ENCODE measurements around the gene RFX3.

The RFX3 gene

GRCh38 chr9:3193791-3194190, 332.0 kb downstream of the RFX3 start:
- H3K27me3 ChIP-seq (ENCODE audit: low read depth): 0 out of 2 replicates have a peak, but pooled peaks cover 7% of the 10 kb centered on the region
- in situ Hi-C loops (cut with MboI; ENCODE audit: low sequenced_read_pairs): no loop called here

GRCh38 chr9:3191715-3192114, 334.1 kb downstream of the RFX3 start:
- H3K4me3 ChIP-seq: no peak overlapping the region
- no peak for DNase-seq (ENCODE audit: low spot score in 2 of 2)
- H3K9me3 ChIP-seq: no peaks in the 10 kb centered on the region
- peaks cover 21% of the 10 kb centered on the region; the same call in 1 of the 2 replicates for H3K27me3 ChIP-seq (ENCODE audit: low read depth)
- in situ Hi-C loops (cut with MboI; ENCODE audit: low sequenced_read_pairs): no loop called here
- no peaks in the 10 kb centered on the region for H3K36me3 ChIP-seq (replicated peaks)
- H3K4me1 ChIP-seq: no peaks in the 10 kb centered on the region

More at GRCh38 chr9:3193791-3194190, 332.0 kb downstream of the RFX3 start:
- no peaks in the 10 kb centered on the region for H3K9me3 ChIP-seq
- no peak for DNase-seq (ENCODE audit: low spot score in 2 of 2)
- H3K4me3 ChIP-seq: no peak overlapping the region
- no peaks in the 10 kb centered on the region for H3K36me3 ChIP-seq (replicated peaks)
- H3K4me1 ChIP-seq: no peaks in the 10 kb centered on the region

GRCh38 chr9:3189113-3189861, 336.5 kb downstream of the RFX3 start:
- in situ Hi-C loops (cut with MboI; ENCODE audit: low sequenced_read_pairs): loop anchor here (10.0 kb wide), 1 partner anchor 334 kb away; no protein-coding TSS in a partner anchor

GRCh38 chr9:3186751-3187150, 339.1 kb downstream of the RFX3 start:
- Histone ChIP-seq H3K4me1 (no peaks in the 10 kb centered on the region), H3K36me3 (replicated peaks) (no peaks in the 10 kb centered on the region), H3K9me3 (no peaks in the 10 kb centered on the region), H3K27me3 (ENCODE audit: low read depth) (peaks cover 27% of the 10 kb centered on the region), H3K4me3 (no peak overlapping the region)
- in situ Hi-C loops (cut with MboI; ENCODE audit: low sequenced_read_pairs): loop anchor here (10.0 kb wide), 1 partner anchor 332 kb away; no protein-coding TSS in a partner anchor
- DNase-seq (ENCODE audit: low spot score in 2 of 2): no peak

More at GRCh38 chr9:3189113-3189861, 336.5 kb downstream of the RFX3 start:
- no peak for DNase-seq (ENCODE audit: low spot score in 2 of 2)
- no peaks in the 10 kb centered on the region for H3K4me1 ChIP-seq
- H3K36me3 ChIP-seq (replicated peaks): no peaks in the 10 kb centered on the region
- peaks cover 27% of the 10 kb centered on the region; the same call in 1 of the 2 replicates for H3K27me3 ChIP-seq (ENCODE audit: low read depth)
- no peak overlapping the region for H3K4me3 ChIP-seq
- H3K9me3 ChIP-seq: no peaks in the 10 kb centered on the region

DNA sequence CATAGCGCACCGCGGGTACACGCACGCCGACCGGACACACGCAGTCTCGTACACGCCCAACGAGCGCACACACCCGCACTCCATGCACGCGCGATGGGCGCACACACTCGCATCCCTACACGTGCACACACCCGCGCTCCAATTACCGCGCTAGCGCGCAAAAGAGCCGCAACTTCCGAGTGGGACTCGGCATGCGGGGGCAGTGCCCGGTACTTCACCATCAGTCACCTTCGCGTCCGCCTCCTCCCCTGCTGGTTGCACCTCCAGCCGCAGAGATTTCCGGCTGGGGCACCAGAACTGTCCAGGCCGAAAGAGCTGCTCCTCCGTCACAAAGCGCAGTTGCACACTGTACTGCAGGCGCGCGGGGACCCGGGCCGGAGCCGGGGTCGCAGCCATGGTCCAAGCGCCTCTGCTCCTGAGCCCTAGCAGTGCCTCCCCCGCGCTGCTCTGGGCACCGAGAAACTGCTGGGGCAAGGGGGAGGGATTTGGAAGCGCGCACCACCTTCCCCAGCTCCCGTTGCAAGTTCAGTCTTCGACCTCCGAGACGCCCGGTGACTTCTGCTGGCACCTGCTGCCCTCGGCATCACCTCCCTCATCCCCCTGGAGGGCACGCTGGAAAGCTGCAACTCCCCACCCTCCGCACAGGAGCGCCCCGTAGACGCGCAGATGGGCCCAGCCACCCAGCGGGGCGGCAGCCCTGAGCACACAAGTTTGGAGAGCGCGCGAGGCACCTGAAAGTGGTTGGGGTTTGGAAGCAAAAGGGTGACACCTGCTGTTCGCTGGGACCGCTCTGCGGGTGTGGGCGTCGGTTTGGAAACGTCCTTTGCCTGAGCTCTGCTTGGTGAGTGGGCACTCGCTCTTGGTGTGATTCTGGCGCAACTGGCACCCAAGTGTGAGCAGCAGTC, 344.5 kb downstream of the RFX3 start:
- no peaks in the 10 kb centered on the region for H3K36me3 ChIP-seq (replicated peaks)
- peaks cover 4% of the 10 kb centered on the region; the same call in 1 of the 2 replicates for H3K27me3 ChIP-seq (ENCODE audit: low read depth)
- peak overlapping the region; percentile 9; the same call in 1 of the 2 replicates for H3K4me3 ChIP-seq
- peak; percentile 39 to 76 for DNase-seq (ENCODE audit: low spot score in 2 of 2)
- no peaks in the 10 kb centered on the region for H3K9me3 ChIP-seq
- no peaks in the 10 kb centered on the region for H3K4me1 ChIP-seq
- in situ Hi-C loops (cut with MboI; ENCODE audit: low sequenced_read_pairs): loop anchor here (10.0 kb wide), 1 partner anchor 326 kb away; no protein-coding TSS in a partner anchor

DNA sequence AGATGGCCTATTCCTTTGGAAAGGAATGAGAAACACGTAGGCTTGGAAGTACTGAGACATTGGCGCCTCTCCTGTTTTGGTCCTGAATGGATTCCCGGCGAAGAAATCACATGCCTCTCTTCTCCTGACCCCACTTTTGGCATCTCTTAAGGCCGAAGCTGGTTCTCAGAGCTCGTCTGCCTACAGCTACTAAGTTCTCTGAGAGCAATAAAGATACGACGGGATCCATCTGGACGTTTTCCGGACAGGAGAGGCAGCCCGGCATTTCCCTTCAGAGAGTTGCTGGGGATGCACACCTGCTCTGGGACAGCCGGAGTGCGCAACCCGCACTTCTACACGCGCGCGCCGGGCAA, 345.1 kb downstream of the RFX3 start:
- no peak overlapping the region for H3K4me3 ChIP-seq
- H3K9me3 ChIP-seq: no peaks in the 10 kb centered on the region
- DNase-seq (ENCODE audit: low spot score in 2 of 2): no peak
- H3K36me3 ChIP-seq (replicated peaks): no peaks in the 10 kb centered on the region
- H3K27me3 ChIP-seq (ENCODE audit: low read depth): peaks cover 4% of the 10 kb centered on the region; the same call in 1 of the 2 replicates
- no peaks in the 10 kb centered on the region for H3K4me1 ChIP-seq
- in situ Hi-C loops (cut with MboI; ENCODE audit: low sequenced_read_pairs): loop anchor here (10.0 kb wide), 1 partner anchor 326 kb away; no protein-coding TSS in a partner anchor

- DNase-seq (ENCODE audit: low spot score in 2 of 2): no peak
- Histone ChIP-seq H3K27me3 (ENCODE audit: low read depth) (peaks cover 1% of the 10 kb centered on the region; the same call in 1 of the 2 replicates), H3K36me3 (replicated peaks) (no peaks in the 10 kb centered on the region), H3K4me3 (no peak overlapping the region), H3K9me3 (no peaks in the 10 kb centered on the region), H3K4me1 (no peaks in the 10 kb centered on the region)
- in situ Hi-C loops (cut with MboI; ENCODE audit: low sequenced_read_pairs): loop anchor here (10.0 kb wide), 1 partner anchor 325 kb away; no protein-coding TSS in a partner anchor
Observed at GRCh38 chr9:3179711-3180110, 346.1 kb downstream of the RFX3 start.

- Histone ChIP-seq H3K4me3 (no peak overlapping the region), H3K9me3 (no peaks in the 10 kb centered on the region), H3K36me3 (replicated peaks) (no peaks in the 10 kb centered on the region), H3K4me1 (no peaks in the 10 kb centered on the region), H3K27me3 (ENCODE audit: low read depth) (no peaks in the 10 kb centered on the region; the same call in 1 of the 2 replicates)
- DNase-seq (ENCODE audit: low spot score in 2 of 2): no peak
- in situ Hi-C loops (cut with MboI; ENCODE audit: low sequenced_read_pairs): no loop called here
Observed at GRCh38 chr9:3177936-3178335, 347.9 kb downstream of the RFX3 start.

- no peaks in the 10 kb centered on the region; the same call in 1 of the 2 replicates for H3K27me3 ChIP-seq (ENCODE audit: low read depth)
- H3K4me3 ChIP-seq: no peak overlapping the region
- in situ Hi-C loops (cut with MboI; ENCODE audit: low sequenced_read_pairs): no loop called here
- H3K36me3 ChIP-seq (replicated peaks): no peaks in the 10 kb centered on the region
- no peak for DNase-seq (ENCODE audit: low spot score in 2 of 2)
- H3K9me3 ChIP-seq: no peaks in the 10 kb centered on the region
- no peaks in the 10 kb centered on the region for H3K4me1 ChIP-seq
Observed at GRCh38 chr9:3177146-3177761, 348.5 kb downstream of the RFX3 start.

DNA sequence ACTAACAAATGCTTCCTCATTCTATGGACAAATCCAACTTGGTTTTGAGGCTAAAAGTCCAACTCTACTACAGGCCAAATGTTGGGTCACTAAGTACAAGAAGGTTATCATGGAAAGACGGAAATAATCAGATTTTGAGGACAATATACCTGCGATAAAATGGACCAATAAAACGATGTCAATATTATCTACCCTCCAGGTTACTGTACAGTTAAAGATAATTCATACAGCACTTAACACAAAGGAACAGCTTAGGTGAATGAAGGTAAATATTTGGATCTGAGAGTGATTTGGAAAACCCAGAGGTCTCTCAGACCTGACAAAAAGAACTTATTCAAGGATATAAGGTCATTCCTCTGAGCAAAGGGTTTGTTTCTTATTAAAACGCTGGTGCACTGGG, 352.4 kb downstream of the RFX3 start:
- H3K36me3 ChIP-seq (replicated peaks): no peaks in the 10 kb centered on the region
- in situ Hi-C loops (cut with MboI; ENCODE audit: low sequenced_read_pairs): no loop called here
- no peaks in the 10 kb centered on the region for H3K9me3 ChIP-seq
- H3K27me3 ChIP-seq (ENCODE audit: low read depth): 0 out of 2 replicates have a peak, but pooled peaks cover 7% of the 10 kb centered on the region
- DNase-seq (ENCODE audit: low spot score in 2 of 2): no peak
- no peak overlapping the region for H3K4me3 ChIP-seq
- H3K4me1 ChIP-seq: no peaks in the 10 kb centered on the region

DNA sequence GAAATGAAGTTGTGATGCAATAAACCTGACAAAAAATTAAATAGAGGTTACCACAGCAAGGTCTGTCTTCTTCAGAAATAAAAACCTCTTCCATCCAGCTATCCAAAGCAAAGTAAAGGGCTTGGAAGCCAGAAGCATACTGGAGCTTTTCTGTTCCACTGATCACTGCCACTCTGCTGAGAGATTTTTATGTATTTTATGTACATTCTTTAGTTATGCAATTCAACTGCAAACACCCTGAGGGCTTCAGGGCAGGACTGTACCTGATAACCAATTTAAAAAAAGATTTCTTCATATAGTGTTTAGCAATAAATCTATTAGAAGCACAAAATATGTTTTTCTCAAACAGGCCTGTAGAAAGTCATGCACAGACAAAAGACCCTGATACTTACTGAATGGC, 355.0 kb downstream of the RFX3 start:
- Histone ChIP-seq H3K36me3 (replicated peaks) (no peaks in the 10 kb centered on the region), H3K4me1 (no peaks in the 10 kb centered on the region), H3K27me3 (ENCODE audit: low read depth) (peaks cover 21% of the 10 kb centered on the region), H3K4me3 (no peak overlapping the region), H3K9me3 (no peaks in the 10 kb centered on the region)
- DNase-seq (ENCODE audit: low spot score in 2 of 2): no peak
- in situ Hi-C loops (cut with MboI; ENCODE audit: low sequenced_read_pairs): no loop called here
